ENCODE results near the gene QRSL1. TPM values are rescaled to one million over a fixed set of nuclear protein-coding genes. Genes with fewer than 3 reads are reported as not detected.

QRSL1 gene
- total RNA-seq, 1 donor from 2014 or later = 17.2 TPM

DNA sequence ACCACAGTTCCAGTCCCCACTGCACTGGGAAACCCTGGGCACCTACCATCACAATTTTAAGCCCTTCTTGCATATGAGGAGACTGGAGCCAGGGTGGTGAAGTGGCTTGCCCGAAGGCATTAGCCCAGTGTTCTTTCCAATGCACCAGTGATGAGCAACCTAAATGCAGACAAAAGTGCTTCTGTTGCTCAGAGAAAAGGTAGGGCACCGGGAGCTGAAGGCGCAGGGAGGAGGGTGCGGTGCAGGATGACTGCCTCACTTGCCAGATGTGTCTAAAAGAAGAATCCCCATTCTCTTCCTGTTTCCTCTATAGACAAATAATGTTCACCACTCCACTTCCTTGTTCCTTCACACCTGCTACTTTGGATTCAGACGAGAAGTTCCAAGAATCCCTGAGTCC is 86.5 kb downstream of the QRSL1 start:
- DNase-seq (ENCODE audit: low spot score in 2 of 2, unreplicated experiment in 2 of 2) = no peak
- H3K27ac Mint-ChIP-seq = no peak overlapping the region
- peaks cover 18% of the 10 kb centered on the region for H3K4me1 Mint-ChIP-seq
- H3K9me3 Mint-ChIP-seq = no peaks in the 10 kb centered on the region
- no peaks in the 10 kb centered on the region for H3K36me3 Mint-ChIP-seq
- no peaks in the 10 kb centered on the region for H3K27me3 Mint-ChIP-seq (ENCODE audit: low read depth)
- TF ChIP-seq, protein P1, sequence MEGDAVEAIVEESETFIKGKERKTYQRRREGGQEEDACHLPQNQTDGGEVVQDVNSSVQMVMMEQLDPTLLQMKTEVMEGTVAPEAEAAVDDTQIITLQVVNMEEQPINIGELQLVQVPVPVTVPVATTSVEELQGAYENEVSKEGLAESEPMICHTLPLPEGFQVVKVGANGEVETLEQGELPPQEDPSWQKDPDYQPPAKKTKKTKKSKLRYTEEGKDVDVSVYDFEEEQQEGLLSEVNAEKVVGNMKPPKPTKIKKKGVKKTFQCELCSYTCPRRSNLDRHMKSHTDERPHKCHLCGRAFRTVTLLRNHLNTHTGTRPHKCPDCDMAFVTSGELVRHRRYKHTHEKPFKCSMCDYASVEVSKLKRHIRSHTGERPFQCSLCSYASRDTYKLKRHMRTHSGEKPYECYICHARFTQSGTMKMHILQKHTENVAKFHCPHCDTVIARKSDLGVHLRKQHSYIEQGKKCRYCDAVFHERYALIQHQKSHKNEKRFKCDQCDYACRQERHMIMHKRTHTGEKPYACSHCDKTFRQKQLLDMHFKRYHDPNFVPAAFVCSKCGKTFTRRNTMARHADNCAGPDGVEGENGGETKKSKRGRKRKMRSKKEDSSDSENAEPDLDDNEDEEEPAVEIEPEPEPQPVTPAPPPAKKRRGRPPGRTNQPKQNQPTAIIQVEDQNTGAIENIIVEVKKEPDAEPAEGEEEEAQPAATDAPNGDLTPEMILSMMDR (IDR thresholded peaks at IDR 0.05; ENCODE audit: unreplicated experiment) = no peak
- no peak overlapping the region for H3K4me3 Mint-ChIP-seq

DNA sequence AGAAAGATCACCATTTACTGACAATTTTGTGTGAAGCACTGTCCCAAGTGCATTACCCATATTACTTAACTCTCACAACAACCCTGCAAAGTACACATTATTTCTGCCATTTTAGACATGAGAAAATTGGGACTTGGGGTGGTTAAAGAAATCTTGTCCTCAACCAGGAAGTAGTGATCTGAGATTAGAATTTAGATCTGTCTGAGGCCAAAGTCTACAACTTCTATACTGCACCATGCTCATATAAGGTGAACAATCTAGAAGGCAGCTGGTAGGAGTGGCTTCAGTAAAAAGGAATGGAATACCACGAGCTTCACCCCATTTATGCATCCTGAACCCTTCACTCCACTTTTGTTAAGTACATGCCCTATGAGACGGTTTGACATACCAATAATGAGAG is 87.6 kb downstream of the QRSL1 start:
- TF ChIP-seq, protein P1 (IDR thresholded peaks at IDR 0.05; ENCODE audit: unreplicated experiment) = no peak
- H3K4me1 Mint-ChIP-seq = peaks cover 22% of the 10 kb centered on the region
- H3K36me3 Mint-ChIP-seq = no peaks in the 10 kb centered on the region
- no peak overlapping the region for H3K4me3 Mint-ChIP-seq
- no peaks in the 10 kb centered on the region for H3K9me3 Mint-ChIP-seq
- H3K27ac Mint-ChIP-seq = no peak overlapping the region
- no peak for DNase-seq (ENCODE audit: low spot score in 2 of 2, unreplicated experiment in 2 of 2)
- no peaks in the 10 kb centered on the region for H3K27me3 Mint-ChIP-seq (ENCODE audit: low read depth)

Other genes with a start within 250 kb of the QRSL1 start
- gene RTN4IP1, start 80 bp upstream of the QRSL1 start, total RNA-seq = 6.8 to 8.1 TPM (median 7.5 TPM) in 3 replicates

Measured in mesothelial cell of epicardium (in vitro differentiated cells).